OCI-LY7 (cell line): ENCODE results near the gene C12orf75.

Experiments used
- CTCF ChIP-seq: fragments of 200-600 bp; sonication (generic); conservative IDR thresholded peaks from 2 replicates; pipeline ENCODE4 v1.5.1; 2014; ENCODE audit warnings: mild to moderate bottlenecking, antibody characterized with exemption, low read length, moderate library complexity, mixed read lengths
- EZH2phosphoT487 ChIP-seq: fragments of 200-600 bp; sonication (generic); IDR thresholded peaks from 2 replicates; pipeline ENCODE4 v1.6.1; 2018; ENCODE audit warnings: low read depth, borderline replicate concordance, mild to moderate bottlenecking, mixed run types, antibody characterized with exemption, low read length, moderate library complexity, mixed read lengths

- TF ChIP-seq CTCF (no peak), EZH2phosphoT487 (no peak)
Observed at GRCh38 chr12:105384220-105384619, 53.7 kb downstream of the C12orf75 start.
